GM23338 (cell line): ENCODE results near the gene LTBR. TPM values are rescaled to one million over a fixed set of nuclear protein-coding genes. Genes with fewer than 3 reads are reported as not detected.

ENCODE experiments used
- ATAC-seq: fragments of 200-7000 bp; cut with Tn5 transposase; 3 replicates; pipeline ENCODE4 v1.9.1; 2020
- DNase-seq: peaks from one replicate; pipeline ENCODE4 v3.0.0-alpha.2; 2015; ENCODE audit warnings: low spot score
- H2AFZ ChIP-seq: fragments of 200-600 bp; sonication (generic); 2 replicates; pipeline ENCODE4 v1.8.0; 2016; ENCODE audit warnings: antibody characterized with exemption, mild to moderate bottlenecking, moderate library complexity
- H3F3A ChIP-seq: fragments of 200-600 bp; sonication (generic); replicated peaks from 2 replicates; pipeline ENCODE4 v1.8.0; 2017; ENCODE audit warnings: antibody characterized with exemption, mixed run types, low read depth
- H3K27ac ChIP-seq: fragments of 200-600 bp; sonication (generic); 2 replicates; pipeline ENCODE4 v1.6.1; 2016; ENCODE audit warnings: low read depth
- H3K27me3 ChIP-seq: fragments of 200-600 bp; sonication (generic); 2 replicates; pipeline ENCODE4 v1.8.0; 2016; ENCODE audit warnings: mild to moderate bottlenecking, mixed run types, moderate library complexity; ENCODE audit not compliant: insufficient read depth
- H3K36me3 ChIP-seq: fragments of 200-600 bp; sonication (generic); 2 replicates; pipeline ENCODE4 v1.8.0; 2016; ENCODE audit warnings: mild to moderate bottlenecking; ENCODE audit not compliant: insufficient read depth
- H3K4me1 ChIP-seq: fragments of 200-600 bp; sonication (generic); 2 replicates; pipeline ENCODE4 v1.8.0; 2016; ENCODE audit warnings: mild to moderate bottlenecking, moderate library complexity; ENCODE audit not compliant: insufficient read depth
- H3K4me2 ChIP-seq: fragments of 200-600 bp; sonication (generic); 2 replicates; pipeline ENCODE4 v1.7.1; 2017; ENCODE audit warnings: mixed run types
- H3K4me3 ChIP-seq: fragments of 200-600 bp; sonication (generic); 2 replicates; pipeline ENCODE4 v1.6.1; 2016; ENCODE audit warnings: mixed run types
- H3K79me2 ChIP-seq: fragments of 200-600 bp; sonication (generic); replicated peaks from 2 replicates; pipeline ENCODE4 v1.8.0; 2017; ENCODE audit warnings: mild to moderate bottlenecking; ENCODE audit not compliant: insufficient read depth
- H3K9me2 ChIP-seq: fragments of 200-600 bp; sonication (generic); 2 replicates; pipeline ENCODE4 v1.8.0; 2017; ENCODE audit not compliant: insufficient read depth
- H4K20me1 ChIP-seq: fragments of 200-600 bp; sonication (generic); replicated peaks from 2 replicates; pipeline ENCODE4 v1.8.0; 2017; ENCODE audit warnings: mild to moderate bottlenecking; ENCODE audit not compliant: insufficient read depth
- H3K27ac Mint-ChIP-seq: 2 replicates; pipeline ENCODE4 v1.8.0; 2020; ENCODE audit warnings: inconsistent platforms, mild to moderate bottlenecking, moderate library complexity, mixed read lengths
- H3K27me3 Mint-ChIP-seq: 3 replicates; pipeline ENCODE4 v1.8.0; 2022; ENCODE audit warnings: low read depth, mild to moderate bottlenecking, moderate library complexity, mixed read lengths, inconsistent platforms; ENCODE audit not compliant: insufficient read depth, poor library complexity
- H3K36me3 Mint-ChIP-seq: 3 replicates; pipeline ENCODE4 v1.8.0; 2021; ENCODE audit warnings: low read depth, mild to moderate bottlenecking, inconsistent platforms, moderate library complexity, mixed read lengths
- H3K4me1 Mint-ChIP-seq: 3 replicates; pipeline ENCODE4 v1.8.0; 2020; ENCODE audit warnings: mild to moderate bottlenecking, inconsistent platforms, mixed read lengths
- H3K4me3 Mint-ChIP-seq: 3 replicates; pipeline ENCODE4 v1.8.0; 2021; ENCODE audit warnings: moderate library complexity, mild to moderate bottlenecking, inconsistent platforms, mixed read lengths
- H3K9me3 Mint-ChIP-seq: 3 replicates; pipeline ENCODE4 v1.8.0; 2020; ENCODE audit warnings: moderate library complexity, mild to moderate bottlenecking, inconsistent platforms, mixed read lengths
- EZH2 ChIP-seq: fragments of 200-600 bp; sonication (generic); IDR thresholded peaks from one replicate; pipeline ENCODE4 v1.8.0; 2017; ENCODE audit warnings: antibody characterized with exemption, mild to moderate bottlenecking, low read depth; ENCODE audit not compliant: unreplicated experiment
- EZH2phosphoT487 ChIP-seq: fragments of 200-600 bp; sonication (generic); IDR thresholded peaks from one replicate; pipeline ENCODE4 v1.8.1; 2018; ENCODE audit warnings: antibody characterized with exemption; ENCODE audit not compliant: unreplicated experiment
- NANOG ChIP-seq: IDR thresholded peaks from 2 replicates; pipeline ENCODE4 v1.6.1; 2016; ENCODE audit warnings: antibody characterized with exemption, borderline replicate concordance
- ZNF114 ChIP-seq: fragments of 250-450 bp; sonication (Bioruptor Pico); IDR thresholded peaks from 2 replicates; pipeline ENCODE4 v1.5.0; 2020; ENCODE audit warnings: mild to moderate bottlenecking, moderate library complexity
- polyA plus RNA-seq: library from polyadenylated mRNA; unstranded; fragments of >200 nt; fragmentation: Nextera tagmentation; extraction: Ambion mirVana; gene quantifications from 2 replicates; pipeline ENCODE4 v1.2.1, GENCODE V29; 2016
- total RNA-seq: library from RNA; depleted of rRNA; stranded (reverse); fragments of >200 nt; shearing (Covaris generic); gene quantifications from 2 replicates; pipeline ENCODE4 v1.2.3, GENCODE V29; 2014
- TF ChIP-seq, protein P1 (sequence below), 2 experiments: fragments of 200-600 bp in 1 of 2; sonication (generic) in 1 of 2; conservative IDR thresholded peaks; 2 replicates each; pipeline versions ENCODE4 v1.5.1 to v1.6.1; 2016 to 2017; ENCODE audit warnings: antibody characterized with exemption in 2 of 2, low read depth in 2 of 2, mild to moderate bottlenecking in 2 of 2, moderate library complexity in 1 of 2
- TF ChIP-seq, protein P2 (sequence below): IDR thresholded peaks from one replicate; pipeline ENCODE4 v1.6.1; 2018; ENCODE audit warnings: antibody characterized with exemption; ENCODE audit not compliant: unreplicated experiment
- TF ChIP-seq, protein P3 (sequence below): fragments of 250-450 bp; sonication (Bioruptor Pico); IDR thresholded peaks from 2 replicates; pipeline ENCODE4 v1.5.0; 2020; ENCODE audit warnings: mild to moderate bottlenecking, moderate library complexity
- TF ChIP-seq, protein P4 (sequence below): IDR thresholded peaks from 2 replicates; pipeline ENCODE4 v1.6.1; 2016; ENCODE audit warnings: antibody characterized with exemption

Gene LTBR
- total and polyA plus RNA-seq, 2 experiments from 2014 or later: 6.1 to 6.8 TPM

- DNase-seq: peak; percentile 97
- no peaks in the 10 kb centered on the region for H3K4me1 ChIP-seq
- Mint-ChIP-seq H3K4me1 (peaks cover 5% of the 10 kb centered on the region; the same call in 2 of the 3 replicates), H3K36me3 (no peaks in the 10 kb centered on the region), H3K27me3 (peaks cover 6% of the 10 kb centered on the region), H3K9me3 (no peaks in the 10 kb centered on the region), H3K4me3 (no peak overlapping the region), H3K27ac (no peak overlapping the region)
- H3K27me3 ChIP-seq: no peaks in the 10 kb centered on the region
- no peaks in the 10 kb centered on the region for H3K79me2 ChIP-seq
- H3K36me3 ChIP-seq: no peaks in the 10 kb centered on the region
- no peaks in the 10 kb centered on the region for H4K20me1 ChIP-seq
- no peaks in the 10 kb centered on the region for H3F3A ChIP-seq
- H3K9me2 ChIP-seq: no peaks in the 10 kb centered on the region
- ATAC-seq: peak; percentile 99
- TF ChIP-seq, protein P1, sequence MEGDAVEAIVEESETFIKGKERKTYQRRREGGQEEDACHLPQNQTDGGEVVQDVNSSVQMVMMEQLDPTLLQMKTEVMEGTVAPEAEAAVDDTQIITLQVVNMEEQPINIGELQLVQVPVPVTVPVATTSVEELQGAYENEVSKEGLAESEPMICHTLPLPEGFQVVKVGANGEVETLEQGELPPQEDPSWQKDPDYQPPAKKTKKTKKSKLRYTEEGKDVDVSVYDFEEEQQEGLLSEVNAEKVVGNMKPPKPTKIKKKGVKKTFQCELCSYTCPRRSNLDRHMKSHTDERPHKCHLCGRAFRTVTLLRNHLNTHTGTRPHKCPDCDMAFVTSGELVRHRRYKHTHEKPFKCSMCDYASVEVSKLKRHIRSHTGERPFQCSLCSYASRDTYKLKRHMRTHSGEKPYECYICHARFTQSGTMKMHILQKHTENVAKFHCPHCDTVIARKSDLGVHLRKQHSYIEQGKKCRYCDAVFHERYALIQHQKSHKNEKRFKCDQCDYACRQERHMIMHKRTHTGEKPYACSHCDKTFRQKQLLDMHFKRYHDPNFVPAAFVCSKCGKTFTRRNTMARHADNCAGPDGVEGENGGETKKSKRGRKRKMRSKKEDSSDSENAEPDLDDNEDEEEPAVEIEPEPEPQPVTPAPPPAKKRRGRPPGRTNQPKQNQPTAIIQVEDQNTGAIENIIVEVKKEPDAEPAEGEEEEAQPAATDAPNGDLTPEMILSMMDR (conservative IDR thresholded peaks at IDR 0.05; ENCODE audit: low read depth in 2 of 2): peak; percentile 88 to 98
- TF ChIP-seq, protein P2, sequence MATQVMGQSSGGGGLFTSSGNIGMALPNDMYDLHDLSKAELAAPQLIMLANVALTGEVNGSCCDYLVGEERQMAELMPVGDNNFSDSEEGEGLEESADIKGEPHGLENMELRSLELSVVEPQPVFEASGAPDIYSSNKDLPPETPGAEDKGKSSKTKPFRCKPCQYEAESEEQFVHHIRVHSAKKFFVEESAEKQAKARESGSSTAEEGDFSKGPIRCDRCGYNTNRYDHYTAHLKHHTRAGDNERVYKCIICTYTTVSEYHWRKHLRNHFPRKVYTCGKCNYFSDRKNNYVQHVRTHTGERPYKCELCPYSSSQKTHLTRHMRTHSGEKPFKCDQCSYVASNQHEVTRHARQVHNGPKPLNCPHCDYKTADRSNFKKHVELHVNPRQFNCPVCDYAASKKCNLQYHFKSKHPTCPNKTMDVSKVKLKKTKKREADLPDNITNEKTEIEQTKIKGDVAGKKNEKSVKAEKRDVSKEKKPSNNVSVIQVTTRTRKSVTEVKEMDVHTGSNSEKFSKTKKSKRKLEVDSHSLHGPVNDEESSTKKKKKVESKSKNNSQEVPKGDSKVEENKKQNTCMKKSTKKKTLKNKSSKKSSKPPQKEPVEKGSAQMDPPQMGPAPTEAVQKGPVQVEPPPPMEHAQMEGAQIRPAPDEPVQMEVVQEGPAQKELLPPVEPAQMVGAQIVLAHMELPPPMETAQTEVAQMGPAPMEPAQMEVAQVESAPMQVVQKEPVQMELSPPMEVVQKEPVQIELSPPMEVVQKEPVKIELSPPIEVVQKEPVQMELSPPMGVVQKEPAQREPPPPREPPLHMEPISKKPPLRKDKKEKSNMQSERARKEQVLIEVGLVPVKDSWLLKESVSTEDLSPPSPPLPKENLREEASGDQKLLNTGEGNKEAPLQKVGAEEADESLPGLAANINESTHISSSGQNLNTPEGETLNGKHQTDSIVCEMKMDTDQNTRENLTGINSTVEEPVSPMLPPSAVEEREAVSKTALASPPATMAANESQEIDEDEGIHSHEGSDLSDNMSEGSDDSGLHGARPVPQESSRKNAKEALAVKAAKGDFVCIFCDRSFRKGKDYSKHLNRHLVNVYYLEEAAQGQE: no peak
- TF ChIP-seq EZH2phosphoT487: no peak
- no peak overlapping the region for H3K27ac ChIP-seq
- H3K4me3 ChIP-seq: no peak overlapping the region
- H3K4me2 ChIP-seq: no peak overlapping the region
- peak overlapping the region; percentile 80 for H2AFZ ChIP-seq
Measured at GRCh38 chr12:6423267-6424007, 39.5 kb downstream of the LTBR start.

- ATAC-seq (peak; percentile 63), DNase-seq (no peak)
- peak overlapping the region; percentile 80 for H2AFZ ChIP-seq
- H3K4me2 ChIP-seq: no peak overlapping the region
- H3K4me1 ChIP-seq: no peaks in the 10 kb centered on the region
- no peak overlapping the region for H3K4me3 ChIP-seq
- H3K27ac ChIP-seq: no peak overlapping the region
- H3F3A ChIP-seq: no peaks in the 10 kb centered on the region
- H3K27ac Mint-ChIP-seq: no peak overlapping the region
- H3K36me3 ChIP-seq: no peaks in the 10 kb centered on the region
- no peaks in the 10 kb centered on the region for H4K20me1 ChIP-seq
- H3K4me3 Mint-ChIP-seq: no peak overlapping the region
- no peaks in the 10 kb centered on the region for H3K79me2 ChIP-seq
- peaks cover 5% of the 10 kb centered on the region; the same call in 2 of the 3 replicates for H3K4me1 Mint-ChIP-seq
- no peaks in the 10 kb centered on the region for H3K36me3 Mint-ChIP-seq
- peaks cover 6% of the 10 kb centered on the region for H3K27me3 Mint-ChIP-seq
- no peaks in the 10 kb centered on the region for H3K9me3 Mint-ChIP-seq
- no peaks in the 10 kb centered on the region for H3K27me3 ChIP-seq
- no peaks in the 10 kb centered on the region for H3K9me2 ChIP-seq
- TF ChIP-seq, protein P3, sequence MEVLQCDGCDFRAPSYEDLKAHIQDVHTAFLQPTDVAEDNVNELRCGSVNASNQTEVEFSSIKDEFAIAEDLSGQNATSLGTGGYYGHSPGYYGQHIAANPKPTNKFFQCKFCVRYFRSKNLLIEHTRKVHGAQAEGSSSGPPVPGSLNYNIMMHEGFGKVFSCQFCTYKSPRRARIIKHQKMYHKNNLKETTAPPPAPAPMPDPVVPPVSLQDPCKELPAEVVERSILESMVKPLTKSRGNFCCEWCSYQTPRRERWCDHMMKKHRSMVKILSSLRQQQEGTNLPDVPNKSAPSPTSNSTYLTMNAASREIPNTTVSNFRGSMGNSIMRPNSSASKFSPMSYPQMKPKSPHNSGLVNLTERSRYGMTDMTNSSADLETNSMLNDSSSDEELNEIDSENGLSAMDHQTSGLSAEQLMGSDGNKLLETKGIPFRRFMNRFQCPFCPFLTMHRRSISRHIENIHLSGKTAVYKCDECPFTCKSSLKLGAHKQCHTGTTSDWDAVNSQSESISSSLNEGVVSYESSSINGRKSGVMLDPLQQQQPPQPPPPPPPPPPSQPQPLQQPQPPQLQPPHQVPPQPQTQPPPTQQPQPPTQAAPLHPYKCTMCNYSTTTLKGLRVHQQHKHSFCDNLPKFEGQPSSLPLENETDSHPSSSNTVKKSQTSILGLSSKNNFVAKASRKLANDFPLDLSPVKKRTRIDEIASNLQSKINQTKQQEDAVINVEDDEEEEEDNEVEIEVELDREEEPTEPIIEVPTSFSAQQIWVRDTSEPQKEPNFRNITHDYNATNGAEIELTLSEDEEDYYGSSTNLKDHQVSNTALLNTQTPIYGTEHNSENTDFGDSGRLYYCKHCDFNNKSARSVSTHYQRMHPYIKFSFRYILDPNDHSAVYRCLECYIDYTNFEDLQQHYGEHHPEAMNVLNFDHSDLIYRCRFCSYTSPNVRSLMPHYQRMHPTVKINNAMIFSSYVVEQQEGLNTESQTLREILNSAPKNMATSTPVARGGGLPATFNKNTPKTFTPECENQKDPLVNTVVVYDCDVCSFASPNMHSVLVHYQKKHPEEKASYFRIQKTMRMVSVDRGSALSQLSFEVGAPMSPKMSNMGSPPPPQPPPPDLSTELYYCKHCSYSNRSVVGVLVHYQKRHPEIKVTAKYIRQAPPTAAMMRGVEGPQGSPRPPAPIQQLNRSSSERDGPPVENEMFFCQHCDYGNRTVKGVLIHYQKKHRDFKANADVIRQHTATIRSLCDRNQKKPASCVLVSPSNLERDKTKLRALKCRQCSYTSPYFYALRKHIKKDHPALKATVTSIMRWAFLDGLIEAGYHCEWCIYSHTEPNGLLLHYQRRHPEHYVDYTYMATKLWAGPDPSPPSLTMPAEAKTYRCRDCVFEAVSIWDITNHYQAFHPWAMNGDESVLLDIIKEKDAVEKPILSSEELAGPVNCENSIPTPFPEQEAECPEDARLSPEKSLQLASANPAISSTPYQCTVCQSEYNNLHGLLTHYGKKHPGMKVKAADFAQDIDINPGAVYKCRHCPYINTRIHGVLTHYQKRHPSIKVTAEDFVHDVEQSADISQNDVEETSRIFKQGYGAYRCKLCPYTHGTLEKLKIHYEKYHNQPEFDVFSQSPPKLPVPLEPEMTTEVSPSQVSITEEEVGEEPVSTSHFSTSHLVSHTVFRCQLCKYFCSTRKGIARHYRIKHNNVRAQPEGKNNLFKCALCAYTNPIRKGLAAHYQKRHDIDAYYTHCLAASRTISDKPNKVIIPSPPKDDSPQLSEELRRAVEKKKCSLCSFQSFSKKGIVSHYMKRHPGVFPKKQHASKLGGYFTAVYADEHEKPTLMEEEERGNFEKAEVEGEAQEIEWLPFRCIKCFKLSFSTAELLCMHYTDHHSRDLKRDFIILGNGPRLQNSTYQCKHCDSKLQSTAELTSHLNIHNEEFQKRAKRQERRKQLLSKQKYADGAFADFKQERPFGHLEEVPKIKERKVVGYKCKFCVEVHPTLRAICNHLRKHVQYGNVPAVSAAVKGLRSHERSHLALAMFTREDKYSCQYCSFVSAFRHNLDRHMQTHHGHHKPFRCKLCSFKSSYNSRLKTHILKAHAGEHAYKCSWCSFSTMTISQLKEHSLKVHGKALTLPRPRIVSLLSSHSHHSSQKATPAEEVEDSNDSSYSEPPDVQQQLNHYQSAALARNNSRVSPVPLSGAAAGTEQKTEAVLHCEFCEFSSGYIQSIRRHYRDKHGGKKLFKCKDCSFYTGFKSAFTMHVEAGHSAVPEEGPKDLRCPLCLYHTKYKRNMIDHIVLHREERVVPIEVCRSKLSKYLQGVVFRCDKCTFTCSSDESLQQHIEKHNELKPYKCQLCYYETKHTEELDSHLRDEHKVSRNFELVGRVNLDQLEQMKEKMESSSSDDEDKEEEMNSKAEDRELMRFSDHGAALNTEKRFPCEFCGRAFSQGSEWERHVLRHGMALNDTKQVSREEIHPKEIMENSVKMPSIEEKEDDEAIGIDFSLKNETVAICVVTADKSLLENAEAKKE (CRISPR knock-in tag): no peak
- TF ChIP-seq, protein P4, sequence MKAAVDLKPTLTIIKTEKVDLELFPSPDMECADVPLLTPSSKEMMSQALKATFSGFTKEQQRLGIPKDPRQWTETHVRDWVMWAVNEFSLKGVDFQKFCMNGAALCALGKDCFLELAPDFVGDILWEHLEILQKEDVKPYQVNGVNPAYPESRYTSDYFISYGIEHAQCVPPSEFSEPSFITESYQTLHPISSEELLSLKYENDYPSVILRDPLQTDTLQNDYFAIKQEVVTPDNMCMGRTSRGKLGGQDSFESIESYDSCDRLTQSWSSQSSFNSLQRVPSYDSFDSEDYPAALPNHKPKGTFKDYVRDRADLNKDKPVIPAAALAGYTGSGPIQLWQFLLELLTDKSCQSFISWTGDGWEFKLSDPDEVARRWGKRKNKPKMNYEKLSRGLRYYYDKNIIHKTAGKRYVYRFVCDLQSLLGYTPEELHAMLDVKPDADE: no peak
- TF ChIP-seq EZH2 (no peak), NANOG (no peak), ZNF114 (CRISPR knock-in tag) (no peak), EZH2phosphoT487 (no peak)
Measured at GRCh38 chr12:6424008-6424347, 40.0 kb downstream of the LTBR start.
